Measurements from ENCODE around the gene CHSY1.

CHSY1 gene

GRCh38 chr15:101251830-101252820, at the start of gene CHSY1:
CHSY1 (minus strand) TSS chr15:101252048; CDS start chr15:101251456, 592 bp downstream.
- TF ChIP-seq CTCF (conservative IDR thresholded peaks at IDR 0.05) (peak; percentile 45), ZFX (IDR thresholded peaks at IDR 0.05) (no peak; the same call in 1 of the 2 replicates)
- peak within 1 kb of the TSS; percentile 68 for H3K27ac ChIP-seq

GRCh38 chr15:101296418-101297405, 44.9 kb upstream of the CHSY1 start:
- no peak overlapping the region for H3K27ac ChIP-seq
- TF ChIP-seq CTCF (conservative IDR thresholded peaks at IDR 0.05) = no peak
- TF ChIP-seq ZFX (IDR thresholded peaks at IDR 0.05) = no peak

DNA sequence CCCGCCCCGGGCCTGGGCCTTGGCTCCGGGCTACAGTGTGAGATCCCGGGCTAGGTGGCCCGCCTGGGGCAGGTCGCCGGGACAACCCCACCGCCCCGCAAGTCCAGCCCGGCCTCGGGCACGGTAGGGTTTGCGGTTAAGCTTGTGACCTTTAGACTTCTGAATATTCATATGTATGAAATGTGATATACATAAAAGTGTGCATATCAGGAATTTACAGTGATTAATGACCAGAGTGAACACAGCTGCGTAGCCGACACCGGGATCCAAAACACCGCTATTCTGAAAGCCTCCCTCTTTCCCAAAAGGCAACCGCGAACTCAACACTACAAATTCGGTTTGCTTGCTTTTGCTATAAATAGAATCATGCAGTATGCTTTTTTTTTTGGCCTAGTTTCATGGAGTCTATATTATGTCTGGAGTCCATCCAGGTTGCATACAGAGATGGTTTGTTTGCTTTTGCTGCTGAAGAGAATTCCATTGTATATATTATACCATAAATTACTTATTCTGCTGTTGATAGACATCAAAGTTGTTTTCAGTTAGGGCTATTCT, 43.8 kb upstream of the CHSY1 start:
- peak overlapping the region; percentile 98 for H3K27ac ChIP-seq
- no peak for TF ChIP-seq CTCF (conservative IDR thresholded peaks at IDR 0.05)
- no peak for TF ChIP-seq ZFX (IDR thresholded peaks at IDR 0.05)

GRCh38 chr15:101294731-101295606, 43.1 kb upstream of the CHSY1 start, which contains the start of gene SNRPA1:
SNRPA1 (minus strand) TSS chr15:101295248; CDS start chr15:101295178, 70 bp downstream.
- TF ChIP-seq CTCF (conservative IDR thresholded peaks at IDR 0.05) (no peak), ZFX (IDR thresholded peaks at IDR 0.05) (peak; percentile 99)
- H3K27ac ChIP-seq = peak within 1 kb of the TSS; percentile 98

- peak overlapping the region; percentile 98; the same call in 1 of the 2 replicates for H3K27ac ChIP-seq
Observed at GRCh38 chr15:101293122-101293521, 41.3 kb upstream of the CHSY1 start.

More at GRCh38 chr15:101293122-101293521, 41.3 kb upstream of the CHSY1 start:
- TF ChIP-seq ZFX (IDR thresholded peaks at IDR 0.05) = no peak
- TF ChIP-seq CTCF (conservative IDR thresholded peaks at IDR 0.05) = no peak
